ENCODE data around the gene ANAPC15.

The ANAPC15 gene

GRCh38 chr11:72085621-72086351, 26.7 kb downstream of the ANAPC15 start:
- DNase-seq (ENCODE audit: low read depth in 2 of 2), result no peak

- no peak for DNase-seq (ENCODE audit: low read depth in 2 of 2)
Observed at GRCh38 chr11:72084965-72085364, 27.5 kb downstream of the ANAPC15 start.

GRCh38 chr11:72084076-72084475, 28.4 kb downstream of the ANAPC15 start:
- DNase-seq (ENCODE audit: low read depth in 2 of 2), result no peak

- no peak for DNase-seq (ENCODE audit: low read depth in 2 of 2)
Observed at GRCh38 chr11:72083414-72083813, 29.1 kb downstream of the ANAPC15 start.

GRCh38 chr11:72081821-72082453, 30.6 kb downstream of the ANAPC15 start:
- DNase-seq (ENCODE audit: low read depth in 2 of 2), result no peak

GRCh38 chr11:72081184-72081644, 31.3 kb downstream of the ANAPC15 start:
- no peak for DNase-seq (ENCODE audit: low read depth in 2 of 2)

- peak; percentile 99 for DNase-seq (ENCODE audit: low read depth in 2 of 2)
Observed at GRCh38 chr11:72080326-72081183, 31.9 kb downstream of the ANAPC15 start, which contains the start of the genes LRRC51 and NUMA1. Gene LRRC51 (plus strand): TSS chr11:72080850. CDS start chr11:72089084, 8,234 bp downstream. Gene NUMA1 (minus strand): TSS chr11:72080542. CDS start chr11:72035943, 44,599 bp downstream.

GRCh38 chr11:72079819-72080325, 32.6 kb downstream of the ANAPC15 start:
- no peak for DNase-seq (ENCODE audit: low read depth in 2 of 2)

- no peak for DNase-seq (ENCODE audit: low read depth in 2 of 2)
Observed at GRCh38 chr11:72078477-72078876, 34.0 kb downstream of the ANAPC15 start.

GRCh38 chr11:72075756-72076155, 36.7 kb downstream of the ANAPC15 start:
- DNase-seq (ENCODE audit: low read depth in 2 of 2), result no peak

GRCh38 chr11:72075109-72075508, 37.4 kb downstream of the ANAPC15 start:
- DNase-seq (ENCODE audit: low read depth in 2 of 2), result no peak

GRCh38 chr11:72072348-72072747, 40.1 kb downstream of the ANAPC15 start:
- no peak for DNase-seq (ENCODE audit: low read depth in 2 of 2)

GRCh38 chr11:72070491-72070890, 42.0 kb downstream of the ANAPC15 start:
- no peak for DNase-seq (ENCODE audit: low read depth in 2 of 2)

GRCh38 chr11:72069787-72070251, 42.7 kb downstream of the ANAPC15 start:
- no peak for DNase-seq (ENCODE audit: low read depth in 2 of 2)

GRCh38 chr11:72069200-72069599, 43.3 kb downstream of the ANAPC15 start:
- DNase-seq (ENCODE audit: low read depth in 2 of 2), result no peak

GRCh38 chr11:72067676-72068075, 44.8 kb downstream of the ANAPC15 start:
- no peak for DNase-seq (ENCODE audit: low read depth in 2 of 2)

GRCh38 chr11:72067266-72067665, 45.2 kb downstream of the ANAPC15 start:
- no peak for DNase-seq (ENCODE audit: low read depth in 2 of 2)

- DNase-seq (ENCODE audit: low read depth in 2 of 2), result no peak
Observed at GRCh38 chr11:72066855-72067254, 45.6 kb downstream of the ANAPC15 start.

- no peak for DNase-seq (ENCODE audit: low read depth in 2 of 2)
Observed at GRCh38 chr11:72061739-72062396, 50.6 kb downstream of the ANAPC15 start.
